RWPE2 (cell line): ENCODE data around the gene HENMT1.
"Not testable (repeated sequence)": the region's sequence is repeated elsewhere in the genome, so short reads cannot be mapped to it uniquely, and the experiment has no call there.

Source experiments
- ATAC-seq: fragments of 200-7000 bp; cut with Tn5 transposase; 3 replicates; pipeline ENCODE4 v1.9.1; 2021; ENCODE audit warnings: low read depth
- DNase-seq: peaks from one replicate; pipeline ENCODE4 v3.0.0-alpha.2; 2020; ENCODE audit warnings: low spot score
- H3K27ac ChIP-seq: fragments of 450-650 bp; 2 replicates; pipeline ENCODE4 v1.5.1; 2017; ENCODE audit warnings: mild to moderate bottlenecking; ENCODE audit not compliant: poor library complexity, severe bottlenecking
- H3K27me3 ChIP-seq: fragments of 250-450 bp; sonication (Bioruptor Pico); 2 replicates; pipeline ENCODE4 v1.5.1; 2021; ENCODE audit warnings: mild to moderate bottlenecking, moderate library complexity; ENCODE audit not compliant: insufficient read depth, poor library complexity, severe bottlenecking
- H3K36me3 ChIP-seq: fragments of 250-450 bp; sonication (Bioruptor Pico); 2 replicates; pipeline ENCODE4 v1.5.1; 2020; ENCODE audit warnings: low read depth, mild to moderate bottlenecking, moderate library complexity
- H3K4me1 ChIP-seq: fragments of 250-450 bp; sonication (Bioruptor Pico); 2 replicates; pipeline ENCODE4 v1.5.1; 2021; ENCODE audit warnings: mild to moderate bottlenecking, moderate library complexity; ENCODE audit not compliant: insufficient read depth, poor library complexity, severe bottlenecking
- H3K4me3 ChIP-seq: fragments of 250-450 bp; sonication (Bioruptor Pico); 2 replicates; pipeline ENCODE4 v1.5.1; 2021; ENCODE audit warnings: mild to moderate bottlenecking, moderate library complexity; ENCODE audit not compliant: severe bottlenecking
- H3K9me3 ChIP-seq: fragments of 250-450 bp; sonication (Bioruptor Pico); 2 replicates; pipeline ENCODE4 v1.5.1; 2021; ENCODE audit warnings: mild to moderate bottlenecking, moderate library complexity; ENCODE audit not compliant: severe bottlenecking
- TF ChIP-seq, protein P1 (sequence below): fragments of 450-650 bp; IDR thresholded peaks from one replicate; pipeline ENCODE4 v1.5.1; 2017; ENCODE audit warnings: mild to moderate bottlenecking, moderate library complexity; ENCODE audit not compliant: poor library complexity, severe bottlenecking

HENMT1 gene

GRCh38 chr1:108643492-108644335 is 17.2 kb downstream of the HENMT1 start:
- DNase-seq (no peak), ATAC-seq (peak; percentile 80)
- Histone ChIP-seq H3K9me3 (no peaks in the 10 kb centered on the region), H3K27me3 (no peaks in the 10 kb centered on the region), H3K36me3 (no peaks in the 10 kb centered on the region), H3K27ac (no peak overlapping the region), H3K4me1 (peaks cover 3% of the 10 kb centered on the region), H3K4me3 (no peak overlapping the region)
- TF ChIP-seq, protein P1, sequence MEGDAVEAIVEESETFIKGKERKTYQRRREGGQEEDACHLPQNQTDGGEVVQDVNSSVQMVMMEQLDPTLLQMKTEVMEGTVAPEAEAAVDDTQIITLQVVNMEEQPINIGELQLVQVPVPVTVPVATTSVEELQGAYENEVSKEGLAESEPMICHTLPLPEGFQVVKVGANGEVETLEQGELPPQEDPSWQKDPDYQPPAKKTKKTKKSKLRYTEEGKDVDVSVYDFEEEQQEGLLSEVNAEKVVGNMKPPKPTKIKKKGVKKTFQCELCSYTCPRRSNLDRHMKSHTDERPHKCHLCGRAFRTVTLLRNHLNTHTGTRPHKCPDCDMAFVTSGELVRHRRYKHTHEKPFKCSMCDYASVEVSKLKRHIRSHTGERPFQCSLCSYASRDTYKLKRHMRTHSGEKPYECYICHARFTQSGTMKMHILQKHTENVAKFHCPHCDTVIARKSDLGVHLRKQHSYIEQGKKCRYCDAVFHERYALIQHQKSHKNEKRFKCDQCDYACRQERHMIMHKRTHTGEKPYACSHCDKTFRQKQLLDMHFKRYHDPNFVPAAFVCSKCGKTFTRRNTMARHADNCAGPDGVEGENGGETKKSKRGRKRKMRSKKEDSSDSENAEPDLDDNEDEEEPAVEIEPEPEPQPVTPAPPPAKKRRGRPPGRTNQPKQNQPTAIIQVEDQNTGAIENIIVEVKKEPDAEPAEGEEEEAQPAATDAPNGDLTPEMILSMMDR: peak; percentile 67

DNA sequence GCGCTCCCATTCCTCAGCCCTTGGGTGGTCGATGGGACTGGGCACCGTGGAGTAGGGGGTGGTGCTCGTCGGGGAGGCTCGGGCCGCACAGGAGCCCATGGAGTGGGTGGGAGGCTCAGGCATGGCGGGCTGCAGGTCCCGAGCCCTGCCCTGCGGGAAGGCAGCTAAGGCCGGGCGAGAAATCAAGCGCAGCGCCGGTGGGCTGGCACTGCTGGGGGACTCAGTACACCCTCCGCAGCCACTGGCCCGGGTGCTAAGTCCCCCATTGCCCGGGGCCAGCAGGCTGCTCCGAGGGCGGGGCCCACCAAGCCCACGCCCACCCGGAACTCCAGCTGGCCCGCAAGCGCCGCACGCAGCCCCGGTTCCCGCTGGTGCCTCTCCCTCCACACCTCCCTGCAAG is 20.0 kb downstream of the HENMT1 start:
- H3K27ac ChIP-seq, H3K4me3 ChIP-seq, H3K27me3 ChIP-seq, H3K4me1 ChIP-seq, ATAC-seq, H3K9me3 ChIP-seq, H3K36me3 ChIP-seq, DNase-seq: not testable (repeated sequence)

GRCh38 chr1:108639899-108640560 is 20.9 kb downstream of the HENMT1 start:
- Histone ChIP-seq H3K4me1 (peaks cover 7% of the 10 kb centered on the region), H3K27me3 (no peaks in the 10 kb centered on the region), H3K4me3 (no peak overlapping the region), H3K27ac (no peak overlapping the region), H3K9me3 (no peaks in the 10 kb centered on the region), H3K36me3 (no peaks in the 10 kb centered on the region)
- TF ChIP-seq, protein P1: no peak
- DNase-seq (no peak), ATAC-seq (no peak)

GRCh38 chr1:108636876-108637275 is 24.0 kb downstream of the HENMT1 start:
- H3K9me3 ChIP-seq: no peaks in the 10 kb centered on the region
- H3K27ac ChIP-seq: no peak overlapping the region
- H3K4me1 ChIP-seq: peaks cover 7% of the 10 kb centered on the region
- DNase-seq: no peak
- ATAC-seq: peak; percentile 79
- H3K36me3 ChIP-seq: no peaks in the 10 kb centered on the region
- H3K4me3 ChIP-seq: no peak overlapping the region
- TF ChIP-seq, protein P1: no peak
- no peaks in the 10 kb centered on the region for H3K27me3 ChIP-seq

GRCh38 chr1:108634521-108634920 is 26.4 kb downstream of the HENMT1 start:
- ATAC-seq (no peak), DNase-seq (no peak)
- Histone ChIP-seq H3K9me3 (no peaks in the 10 kb centered on the region), H3K4me3 (no peak overlapping the region), H3K27me3 (no peaks in the 10 kb centered on the region), H3K36me3 (no peaks in the 10 kb centered on the region), H3K4me1 (peaks cover 7% of the 10 kb centered on the region), H3K27ac (no peak overlapping the region)
- TF ChIP-seq, protein P1: no peak
